Urinary bladder (tissue), 2 donors: ENCODE measurements around the gene NACA. TPM values are rescaled to one million over a fixed set of nuclear protein-coding genes. Genes with fewer than 3 reads are reported as not detected.

Experiments
- polyA plus RNA-seq: library from polyadenylated mRNA; stranded (reverse); fragments of 200-250 nt; gene quantifications from one replicate; pipeline ENCODE4 v1.2.3, GENCODE V29; 2013
- small RNA-seq: library from RNA; depleted of rRNA; stranded (forward); fragments of <200 nt; gene quantifications from one replicate; pipeline ENCODE3, GENCODE V24; 2014
- total RNA-seq: library from RNA; depleted of rRNA; stranded (reverse); fragments of >200 nt; gene quantifications from one replicate; pipeline ENCODE4 v1.2.3, GENCODE V29; 2014
- donor health status: healthy.

Gene NACA
- total and polyA plus RNA-seq, 2 donors: 1,052 to 1,683 TPM

Small RNA genes lying within 50 kb of the gene (small RNA-seq; reads per million reads assigned to genes)
- not detected for gene RN7SL809P

Other genes with a start within 250 kb of the NACA start
- gene GLS2, start 237.1 kb downstream of the NACA start, total RNA-seq: 0.79 TPM
- gene GLS2, start 237.1 kb downstream of the NACA start, polyA plus RNA-seq: 0.90 TPM
- 27.5 TPM for gene RBMS2, start 203.5 kb downstream of the NACA start, total RNA-seq
- 11.2 TPM for gene RBMS2, start 203.5 kb downstream of the NACA start, polyA plus RNA-seq
- gene BAZ2A, start 95.0 kb downstream of the NACA start, total RNA-seq: 27.4 TPM
- 30.9 TPM for gene BAZ2A, start 95.0 kb downstream of the NACA start, polyA plus RNA-seq
- 175 TPM for gene ATP5F1B, start 79.3 kb downstream of the NACA start, total RNA-seq
- 583 TPM for gene ATP5F1B, start 79.3 kb downstream of the NACA start, polyA plus RNA-seq
- 118 TPM for gene PTGES3, start 37.0 kb downstream of the NACA start, total RNA-seq
- gene PTGES3, start 37.0 kb downstream of the NACA start, polyA plus RNA-seq: 184 TPM
- gene PRIM1, start 27.0 kb upstream of the NACA start, total RNA-seq: 23.2 TPM
- 6.2 TPM for gene PRIM1, start 27.0 kb upstream of the NACA start, polyA plus RNA-seq
- gene HSD17B6, start 38.0 kb upstream of the NACA start, total RNA-seq: 5.8 TPM
- gene HSD17B6, start 38.0 kb upstream of the NACA start, polyA plus RNA-seq: 91.8 TPM
- not detected for gene SDR9C7, start 209.1 kb upstream of the NACA start, total RNA-seq
- gene SDR9C7, start 209.1 kb upstream of the NACA start, polyA plus RNA-seq: 0.16 TPM
- gene RDH16, start 232.3 kb upstream of the NACA start, total RNA-seq: 0.58 TPM
- 0.32 TPM for gene RDH16, start 232.3 kb upstream of the NACA start, polyA plus RNA-seq